Stimulated activated CD8-positive, alpha-beta memory T cell treated with anti-CD3 and anti-CD28 coated beads, Interleukin-12 subunit alpha, Interleukin-12 subunit beta, amount 100 ng/mL, for 24 hours (primary cell): ENCODE data around the gene TMEM258.

Experiments
- DNase-seq: peaks from one replicate; pipeline ENCODE4 v3.0.0-alpha.2; 2020; ENCODE audit errors: extremely low read depth

Gene TMEM258

GRCh38 chr11:61795876-61796526, 3.6 kb upstream of the TMEM258 start:
- no peak for DNase-seq

DNA sequence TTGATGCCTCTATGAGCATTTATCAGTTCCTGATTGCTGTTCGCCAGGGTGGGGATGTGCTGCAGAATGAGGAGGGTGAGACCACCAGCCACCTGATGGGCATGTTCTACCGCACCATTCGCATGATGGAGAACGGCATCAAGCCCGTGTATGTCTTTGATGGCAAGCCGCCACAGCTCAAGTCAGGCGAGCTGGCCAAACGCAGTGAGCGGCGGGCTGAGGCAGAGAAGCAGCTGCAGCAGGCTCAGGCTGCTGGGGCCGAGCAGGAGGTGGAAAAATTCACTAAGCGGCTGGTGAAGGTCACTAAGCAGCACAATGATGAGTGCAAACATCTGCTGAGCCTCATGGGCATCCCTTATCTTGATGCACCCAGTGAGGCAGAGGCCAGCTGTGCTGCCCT, 3.1 kb upstream of the TMEM258 start:
- no peak for DNase-seq

DNA sequence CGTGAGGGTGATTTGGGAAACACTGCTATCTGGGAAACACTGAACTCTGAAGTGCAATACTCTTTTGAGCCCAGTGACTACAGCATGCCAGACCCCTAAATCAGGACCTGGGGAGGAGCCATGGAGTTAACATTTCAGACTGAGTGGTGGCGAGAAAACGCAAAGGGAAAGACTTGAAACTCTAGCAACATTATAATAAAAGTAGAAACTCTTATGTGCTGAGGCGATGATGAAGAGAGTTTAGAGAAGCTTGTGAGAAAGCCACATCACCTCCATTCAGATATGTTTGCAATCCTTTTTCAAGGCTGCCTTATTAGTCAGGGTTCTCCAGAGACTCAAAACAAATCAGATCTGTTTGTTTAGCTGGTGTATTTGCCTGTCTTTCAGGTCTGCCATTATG, 2.2 kb upstream of the TMEM258 start:
- no peak for DNase-seq

- no peak for DNase-seq
Measured at GRCh38 chr11:61793829-61794204, 1.4 kb upstream of the TMEM258 start.

DNA sequence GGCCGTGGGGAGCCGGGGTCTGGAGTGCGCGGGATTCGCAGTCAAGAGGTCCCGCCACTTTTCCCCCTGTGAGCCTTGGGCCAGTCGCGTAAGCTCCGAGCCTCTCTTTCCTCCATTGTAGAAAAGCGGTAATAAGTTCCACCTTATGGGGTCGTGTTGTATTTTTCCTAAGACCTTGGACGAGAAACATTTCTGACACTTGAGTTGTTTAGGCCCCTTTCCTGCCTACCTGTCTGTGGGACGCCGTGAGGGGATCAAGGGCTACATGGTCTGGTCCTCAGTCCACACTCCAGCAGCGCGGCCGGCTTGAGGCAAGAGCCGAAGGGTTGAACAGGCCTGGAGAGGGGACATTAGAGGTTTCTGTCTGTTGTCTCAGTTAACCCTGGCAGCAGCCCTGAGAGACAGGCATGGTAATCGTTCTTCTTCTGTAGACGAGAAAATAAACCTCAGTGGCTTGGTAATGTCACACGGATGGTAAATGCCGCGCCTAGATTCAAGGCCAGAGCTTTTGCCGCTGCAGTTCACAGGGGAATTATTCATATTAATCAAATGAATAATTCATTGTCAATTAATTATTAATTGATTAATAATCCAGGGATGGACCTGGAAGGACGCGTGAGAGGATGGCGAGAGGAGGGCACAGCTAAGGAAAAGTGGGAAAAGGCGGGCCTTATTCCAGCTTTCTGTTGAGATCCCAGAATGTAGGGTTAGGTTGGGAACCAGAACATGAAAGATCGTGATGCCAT, 857 bp upstream of the TMEM258 start:
- DNase-seq = no peak

- DNase-seq = no peak
Measured at GRCh38 chr11:61791737-61792309, 576 bp downstream of the TMEM258 start.

GRCh38 chr11:61787928-61788491, 4.4 kb downstream of the TMEM258 start:
- no peak for DNase-seq

- no peak for DNase-seq
Measured at GRCh38 chr11:61785837-61786402, 6.5 kb downstream of the TMEM258 start.

DNA sequence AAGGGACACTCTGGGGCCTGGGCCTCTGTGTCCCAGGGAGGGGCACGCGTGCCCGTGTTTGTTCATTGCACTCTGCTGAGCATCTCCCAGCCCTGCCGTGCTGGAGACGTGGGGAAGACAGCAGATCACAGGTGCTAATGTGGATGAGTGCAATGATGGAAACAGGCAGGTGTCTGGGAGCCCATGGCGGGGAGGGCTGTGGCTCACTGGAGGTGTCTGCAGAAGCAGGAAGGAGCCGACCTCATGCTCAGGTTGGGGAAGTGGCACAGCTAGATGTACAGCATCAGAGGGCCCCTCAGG, 7.9 kb downstream of the TMEM258 start:
- no peak for DNase-seq

DNA sequence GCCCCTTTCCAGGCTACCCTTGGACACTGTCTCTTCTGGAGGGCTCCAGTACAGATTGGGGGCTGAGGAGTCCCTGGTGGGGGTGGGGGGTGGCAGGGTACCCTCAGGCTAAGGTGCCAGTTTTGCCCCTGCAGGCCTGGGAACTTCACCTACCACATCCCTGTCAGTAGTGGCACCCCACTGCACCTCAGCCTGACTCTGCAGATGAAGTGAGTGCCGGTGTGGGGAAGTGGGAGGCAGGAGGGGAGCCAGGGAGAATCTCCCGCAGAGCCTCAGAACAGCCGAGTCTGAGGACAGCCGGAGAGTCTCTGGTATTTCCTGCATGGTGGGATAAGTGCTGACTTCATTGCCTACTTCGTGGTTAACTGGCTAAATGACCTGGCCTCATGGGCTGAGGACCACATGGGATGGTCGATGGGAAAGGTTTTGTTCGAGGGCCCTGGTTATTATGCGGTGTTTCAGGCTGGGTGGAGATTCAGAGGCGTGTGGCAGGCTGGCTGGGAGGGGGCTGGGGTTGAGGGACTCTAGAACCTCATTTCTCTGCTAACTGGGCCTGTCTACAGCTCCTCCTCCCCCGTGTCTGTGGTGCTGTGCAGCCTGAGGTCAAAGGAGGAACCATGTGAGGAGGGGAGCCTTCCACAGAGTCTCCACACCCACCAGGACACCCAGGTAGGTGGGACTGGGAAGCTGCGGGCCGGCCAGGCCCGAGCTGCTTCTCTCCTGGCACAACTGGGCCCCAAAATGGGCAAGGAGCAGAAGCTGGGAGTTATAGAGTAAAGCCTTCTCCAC, 8.5 kb downstream of the TMEM258 start:
- DNase-seq = no peak

- DNase-seq = no peak
Measured at GRCh38 chr11:61782841-61783240, 9.6 kb downstream of the TMEM258 start.

DNA sequence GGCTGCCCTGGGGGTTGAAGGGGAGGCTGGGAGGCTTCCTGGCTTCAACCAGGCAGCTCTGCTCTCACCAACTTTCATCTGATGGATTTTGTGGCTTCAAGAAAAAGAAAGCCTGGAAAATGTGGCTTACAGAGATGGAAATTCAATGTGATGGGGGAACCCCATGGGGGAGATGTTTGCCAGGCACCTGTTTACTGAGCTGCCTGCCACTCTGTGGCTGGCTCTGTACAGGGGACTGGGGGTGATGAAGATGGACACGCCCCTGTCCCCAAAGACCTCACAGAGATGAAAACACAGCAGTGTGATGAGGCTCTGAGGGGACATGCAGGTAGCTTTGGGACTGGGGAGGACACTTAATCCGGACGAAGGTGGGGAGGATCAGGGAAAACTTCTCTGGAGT, 10.1 kb downstream of the TMEM258 start:
- DNase-seq = no peak

DNA sequence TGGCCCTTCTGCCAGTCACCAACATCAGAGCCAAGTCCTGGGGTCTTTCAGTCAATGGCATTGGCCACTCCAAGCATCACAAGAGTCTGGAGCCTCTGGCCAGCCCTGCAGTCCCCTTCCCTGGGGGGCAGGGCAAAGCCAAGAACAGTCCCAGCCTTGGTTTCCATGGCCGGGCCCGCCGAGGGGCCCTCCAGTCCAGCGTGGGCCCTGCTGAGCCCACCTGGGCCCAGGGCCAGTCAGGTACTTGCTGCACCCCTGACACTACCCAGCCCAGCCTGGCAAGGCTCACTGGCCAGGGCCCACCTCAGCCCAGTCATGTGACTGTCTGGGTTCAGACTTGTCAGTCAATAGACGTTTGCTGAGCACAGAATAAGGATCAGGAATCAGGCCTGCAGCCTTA, 10.8 kb downstream of the TMEM258 start:
- no peak for DNase-seq

- no peak for DNase-seq
Measured at GRCh38 chr11:61780581-61781162, 11.7 kb downstream of the TMEM258 start.

- no peak for DNase-seq
Measured at GRCh38 chr11:61779666-61780525, 12.5 kb downstream of the TMEM258 start.

GRCh38 chr11:61778920-61779650, 13.3 kb downstream of the TMEM258 start:
- DNase-seq = no peak

DNA sequence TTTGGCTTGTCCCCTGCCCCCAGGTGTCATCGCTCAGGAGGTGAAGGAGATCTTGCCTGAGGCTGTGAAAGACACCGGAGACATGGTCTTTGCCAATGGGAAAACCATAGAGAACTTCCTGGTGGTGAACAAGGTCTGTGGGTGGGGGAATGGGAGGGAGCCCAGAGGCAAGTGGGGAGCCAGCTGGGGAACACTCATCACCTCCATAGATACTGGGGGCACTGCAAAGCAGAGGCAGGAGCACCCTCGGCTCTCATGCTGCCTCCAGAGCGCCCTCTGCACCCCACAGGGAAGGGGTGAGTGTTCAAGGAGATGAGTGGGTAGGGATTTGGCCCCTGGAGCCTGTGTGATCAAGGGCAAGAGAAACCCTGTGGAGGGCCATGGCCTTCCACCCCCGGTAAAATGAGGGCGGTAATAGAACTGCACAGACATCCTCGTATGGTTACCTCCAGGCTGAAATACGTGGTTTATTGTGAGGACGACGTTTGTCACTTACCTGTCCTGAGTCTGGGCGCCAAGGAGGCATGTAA, 14.0 kb downstream of the TMEM258 start:
- no peak for DNase-seq

GRCh38 chr11:61777234-61778090, 14.9 kb downstream of the TMEM258 start:
- DNase-seq = no peak
